BJ (cell line): Measurements from ENCODE around the gene LZTFL1. TPM values are rescaled to one million over a fixed set of nuclear protein-coding genes. Genes with fewer than 3 reads are reported as not detected.

Source experiments
- CTCF ChIA-PET: fragments of 350-600 bp; formaldehyde crosslinking; extraction: SDS; loops from one replicate; lab custom pipeline; 2021; ENCODE audit warnings: antibody characterized with exemption, inconsistent platforms; lab: Yijun Ruan, JAX
- POLR2A ChIA-PET: fragments of 300-600 bp; sonication (Branson Sonifier 250); formaldehyde crosslinking; extraction: SDS; loops from one replicate; lab custom pipeline; 2021; ENCODE audit warnings: antibody characterized with exemption; lab: Charles Lee
- DNase-seq: peaks from one replicate; pipeline ENCODE4 v3.0.0-alpha.2; 2011; ENCODE audit warnings: low read depth
- H3K27me3 ChIP-seq: 2 replicates; pipeline ENCODE4 v1.6.0; 2011; ENCODE audit warnings: low read length; ENCODE audit not compliant: control insufficient read depth, insufficient read depth
- H3K36me3 ChIP-seq: 2 replicates; pipeline ENCODE4 v1.5.1; 2011; ENCODE audit warnings: low read length; ENCODE audit not compliant: control insufficient read depth, insufficient read depth
- H3K4me3 ChIP-seq: 2 replicates; pipeline ENCODE4 v1.5.1; 2011; ENCODE audit warnings: low read depth, mild to moderate bottlenecking, control low read depth, low read length
- polyA plus RNA-seq: library from polyadenylated mRNA; depleted of rRNA; stranded (reverse); fragments of >200 nt; gene quantifications from 2 replicates; pipeline ENCODE4 v1.2.3, GENCODE V29; 2011
- TF ChIP-seq, protein P1 (sequence below): IDR thresholded peaks from 2 replicates; pipeline ENCODE4 v1.5.1; 2011; ENCODE audit warnings: low read depth, mild to moderate bottlenecking, control low read depth, inconsistent platforms, low read length, moderate library complexity; ENCODE audit not compliant: insufficient read depth

The LZTFL1 gene
- polyA plus RNA-seq, 1 experiment, result 12.9 TPM

DNA sequence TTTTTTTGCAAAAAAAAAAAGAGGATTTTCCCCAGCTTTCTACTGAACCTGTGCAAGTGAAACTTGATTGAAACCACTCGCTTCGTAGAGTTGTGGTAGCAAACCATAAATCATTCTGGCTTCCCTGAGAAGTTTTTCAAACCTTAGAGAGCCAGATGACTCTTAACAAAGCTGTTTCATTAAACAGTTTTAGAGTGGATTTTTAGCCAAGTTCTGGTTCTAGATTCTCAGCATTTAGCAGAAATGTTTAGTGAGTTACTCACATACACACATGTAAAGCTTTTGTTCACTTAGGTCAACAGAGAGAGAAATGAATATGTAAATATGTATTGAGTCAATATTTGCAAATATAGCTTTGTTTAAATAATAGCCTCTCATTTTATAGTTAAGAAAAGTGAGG, 26.3 kb upstream of the LZTFL1 start:
- ChIA-PET CTCF (interaction anchor here (1.2 kb wide), 1 partner anchor 33 kb away, joined by 3 read pairs; no protein-coding TSS in a partner anchor), POLR2A (no interaction called here)
- Histone ChIP-seq H3K27me3 (peaks cover 14% of the 10 kb centered on the region), H3K4me3 (no peak overlapping the region), H3K36me3 (no peaks in the 10 kb centered on the region)
- no peak for DNase-seq
- TF ChIP-seq, protein P1, sequence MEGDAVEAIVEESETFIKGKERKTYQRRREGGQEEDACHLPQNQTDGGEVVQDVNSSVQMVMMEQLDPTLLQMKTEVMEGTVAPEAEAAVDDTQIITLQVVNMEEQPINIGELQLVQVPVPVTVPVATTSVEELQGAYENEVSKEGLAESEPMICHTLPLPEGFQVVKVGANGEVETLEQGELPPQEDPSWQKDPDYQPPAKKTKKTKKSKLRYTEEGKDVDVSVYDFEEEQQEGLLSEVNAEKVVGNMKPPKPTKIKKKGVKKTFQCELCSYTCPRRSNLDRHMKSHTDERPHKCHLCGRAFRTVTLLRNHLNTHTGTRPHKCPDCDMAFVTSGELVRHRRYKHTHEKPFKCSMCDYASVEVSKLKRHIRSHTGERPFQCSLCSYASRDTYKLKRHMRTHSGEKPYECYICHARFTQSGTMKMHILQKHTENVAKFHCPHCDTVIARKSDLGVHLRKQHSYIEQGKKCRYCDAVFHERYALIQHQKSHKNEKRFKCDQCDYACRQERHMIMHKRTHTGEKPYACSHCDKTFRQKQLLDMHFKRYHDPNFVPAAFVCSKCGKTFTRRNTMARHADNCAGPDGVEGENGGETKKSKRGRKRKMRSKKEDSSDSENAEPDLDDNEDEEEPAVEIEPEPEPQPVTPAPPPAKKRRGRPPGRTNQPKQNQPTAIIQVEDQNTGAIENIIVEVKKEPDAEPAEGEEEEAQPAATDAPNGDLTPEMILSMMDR, result no peak

DNA sequence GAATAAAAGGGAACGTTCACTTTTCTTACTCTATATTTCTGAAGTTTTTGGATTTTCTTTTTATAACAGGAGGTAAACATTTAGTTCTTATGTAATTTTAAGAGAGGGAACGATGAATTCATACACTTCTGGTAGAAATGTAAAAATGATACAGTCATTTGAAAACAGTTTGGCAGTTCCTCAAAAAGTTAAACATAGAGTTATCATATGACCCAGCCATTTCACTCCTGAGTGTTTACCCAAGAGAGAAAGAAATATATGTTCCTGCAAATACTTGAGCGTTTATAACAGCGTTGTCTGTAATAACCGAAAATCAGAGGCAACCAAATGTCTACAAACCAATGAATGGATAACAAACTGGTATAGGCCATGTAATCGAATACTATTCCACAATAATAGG, 23.6 kb upstream of the LZTFL1 start:
- no peak overlapping the region for H3K4me3 ChIP-seq
- TF ChIP-seq, protein P1, result no peak
- ChIA-PET POLR2A (no interaction called here), CTCF (interaction anchor here (1.0 kb wide), 1 partner anchor 8 kb away, joined by 3 read pairs; no protein-coding TSS in a partner anchor)
- H3K36me3 ChIP-seq, result no peaks in the 10 kb centered on the region
- H3K27me3 ChIP-seq, result peaks cover 11% of the 10 kb centered on the region
- DNase-seq, result no peak

GRCh38 chr3:45864760-45865519, 23.0 kb upstream of the LZTFL1 start:
- H3K4me3 ChIP-seq, result no peak overlapping the region
- ChIA-PET CTCF (interaction anchor here (1.0 kb wide), 1 partner anchor 8 kb away, joined by 3 read pairs; no protein-coding TSS in a partner anchor), POLR2A (no interaction called here)
- peaks cover 11% of the 10 kb centered on the region for H3K27me3 ChIP-seq
- TF ChIP-seq, protein P1, result no peak
- H3K36me3 ChIP-seq, result no peaks in the 10 kb centered on the region
- DNase-seq, result no peak

DNA sequence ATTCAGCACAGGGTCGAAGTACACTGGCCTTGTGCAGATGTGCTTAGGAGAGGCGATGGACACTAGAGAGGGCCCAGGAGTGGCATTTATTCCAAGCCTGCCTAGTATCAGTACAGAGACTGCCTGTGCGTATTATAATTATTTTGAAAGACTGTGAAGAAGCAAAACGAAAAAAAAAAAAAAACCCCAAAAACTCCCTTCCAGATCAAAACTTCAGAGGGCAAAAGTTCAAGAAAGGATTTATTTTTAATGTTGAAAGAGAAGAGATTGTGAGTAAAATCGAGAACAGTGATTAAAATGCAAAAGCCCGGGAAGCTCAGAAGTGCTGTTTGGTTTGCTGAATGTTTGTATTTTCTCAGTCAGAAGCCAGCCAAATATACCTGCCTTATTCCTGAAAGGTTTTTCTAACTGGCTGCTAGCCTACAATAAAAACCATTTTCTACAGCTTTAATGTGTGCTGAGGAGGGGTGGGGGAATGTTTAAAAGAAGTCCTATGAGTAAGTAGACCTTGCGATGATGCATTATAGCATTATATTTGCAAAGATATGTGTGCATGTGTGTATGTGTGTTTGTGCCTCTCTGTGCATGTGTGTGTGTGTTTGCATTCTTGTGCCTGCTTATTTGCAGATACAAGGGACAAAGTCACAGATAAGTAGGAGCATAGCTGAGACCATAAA, 19.3 kb upstream of the LZTFL1 start:
- H3K36me3 ChIP-seq, result no peaks in the 10 kb centered on the region
- TF ChIP-seq, protein P1, result no peak
- H3K27me3 ChIP-seq, result peaks cover 10% of the 10 kb centered on the region
- DNase-seq, result no peak
- H3K4me3 ChIP-seq, result no peak overlapping the region
- POLR2A ChIA-PET, result no interaction called here
- CTCF ChIA-PET, result interaction anchor here (0.8 kb wide), 1 partner anchor 11 kb away, joined by 3 read pairs; no protein-coding TSS in a partner anchor

DNA sequence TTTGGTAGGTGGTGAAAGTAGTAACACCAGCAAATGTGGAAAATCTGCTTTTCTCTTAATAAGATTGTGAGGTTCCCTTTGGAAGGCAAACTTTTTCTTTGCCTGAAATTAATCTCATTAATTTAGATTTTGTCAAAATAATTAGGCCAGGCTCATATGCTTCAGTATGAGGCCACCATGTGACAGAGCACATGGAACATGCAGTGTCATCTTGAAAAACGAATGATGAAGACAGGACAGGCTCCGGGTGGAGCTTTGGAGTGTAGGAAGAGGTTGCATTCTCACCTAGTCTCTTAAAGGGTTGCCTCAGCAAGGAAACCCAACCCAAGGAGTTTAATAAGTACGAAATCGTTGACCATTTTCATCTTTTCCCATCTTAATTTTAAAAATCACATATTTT, 18.6 kb upstream of the LZTFL1 start:
- H3K27me3 ChIP-seq, result peaks cover 10% of the 10 kb centered on the region
- TF ChIP-seq, protein P1, result no peak
- CTCF ChIA-PET, result no interaction called here

More for the DNA sequence above, 18.6 kb upstream of the LZTFL1 start:
- Histone ChIP-seq H3K4me3 (no peak overlapping the region), H3K36me3 (no peaks in the 10 kb centered on the region)
- DNase-seq, result no peak
- POLR2A ChIA-PET, result no interaction called here
